Hepatocyte (in vitro differentiated cells): ENCODE measurements around the gene NAXD. TPM values are rescaled to one million over a fixed set of nuclear protein-coding genes. Genes with fewer than 3 reads are reported as not detected.

Source experiments
- DNase-seq: peaks from one replicate; pipeline ENCODE4 v3.0.0-alpha.2; 2016; ENCODE audit warnings: low spot score
- H2AFZ ChIP-seq: fragments of 200-600 bp; sonication (generic); 2 replicates; pipeline ENCODE4 v1.6.0; 2016; ENCODE audit warnings: antibody characterized with exemption, mild to moderate bottlenecking
- H3K27ac ChIP-seq: fragments of 200-600 bp; sonication (generic); 2 replicates; pipeline ENCODE4 v1.5.1; 2016; ENCODE audit warnings: mild to moderate bottlenecking
- H3K27me3 ChIP-seq: fragments of 200-600 bp; sonication (generic); 2 replicates; pipeline ENCODE4 v1.6.1; 2016
- H3K36me3 ChIP-seq: fragments of 200-600 bp; sonication (generic); replicated peaks from 2 replicates; pipeline ENCODE4 v1.5.1; 2016; ENCODE audit warnings: low read depth; ENCODE audit not compliant: insufficient read depth
- H3K4me1 ChIP-seq: fragments of 200-600 bp; sonication (generic); 2 replicates; pipeline ENCODE4 v1.5.1; 2016; ENCODE audit warnings: mild to moderate bottlenecking, moderate library complexity; ENCODE audit not compliant: insufficient read depth
- H3K4me2 ChIP-seq: fragments of 200-600 bp; sonication (generic); 2 replicates; pipeline ENCODE4 v1.6.0; 2016
- H3K4me3 ChIP-seq: fragments of 200-600 bp; sonication (generic); 2 replicates; pipeline ENCODE4 v1.5.1; 2016; ENCODE audit warnings: mild to moderate bottlenecking
- H3K79me2 ChIP-seq: fragments of 200-600 bp; sonication (generic); 2 replicates; pipeline ENCODE4 v1.6.0; 2017; ENCODE audit warnings: mild to moderate bottlenecking
- H3K9me2 ChIP-seq: fragments of 200-600 bp; sonication (generic); replicated peaks from 2 replicates; pipeline ENCODE4 v1.6.0; 2017; ENCODE audit warnings: mild to moderate bottlenecking; ENCODE audit not compliant: insufficient read depth
- H3K9me3 ChIP-seq: fragments of 200-600 bp; sonication (generic); 2 replicates; pipeline ENCODE4 v1.5.1; 2016; ENCODE audit warnings: low read depth, mild to moderate bottlenecking
- H4K20me1 ChIP-seq: fragments of 200-600 bp; sonication (generic); 2 replicates; pipeline ENCODE4 v1.6.0; 2016; ENCODE audit warnings: mild to moderate bottlenecking; ENCODE audit not compliant: insufficient read depth, poor library complexity, severe bottlenecking
- CTCF ChIP-seq: fragments of 200-600 bp; sonication (generic); IDR thresholded peaks from 2 replicates; pipeline ENCODE4 v1.5.1; 2016; ENCODE audit warnings: antibody characterized with exemption, mild to moderate bottlenecking; ENCODE audit not compliant: poor library complexity
- EZH2 ChIP-seq: fragments of 200-600 bp; sonication (generic); IDR thresholded peaks from 2 replicates; pipeline ENCODE4 v1.6.1; 2016; ENCODE audit warnings: antibody characterized with exemption, mild to moderate bottlenecking, borderline replicate concordance
- EZH2phosphoT487 ChIP-seq: fragments of 200-600 bp; sonication (generic); IDR thresholded peaks from one replicate; pipeline ENCODE4 v1.6.1; 2018; ENCODE audit warnings: antibody characterized with exemption, mild to moderate bottlenecking, low read depth, moderate library complexity; ENCODE audit not compliant: unreplicated experiment, severe bottlenecking
- WGBS: methylation state at CpG from one replicate; pipeline ENCODE4 v1.1.6; 2016; ENCODE audit warnings: low lambda C conversion rate; ENCODE audit errors: missing lambda C conversion rate; 5-methylcytosine and 5-hydroxymethylcytosine counted together
- polyA plus RNA-seq: library from polyadenylated mRNA; unstranded; fragments of >200 nt; fragmentation: Nextera tagmentation; extraction: Ambion mirVana; gene quantifications from 2 replicates; pipeline ENCODE4 v1.2.1, GENCODE V29; 2016
- total RNA-seq: library from RNA; depleted of rRNA; stranded (reverse); fragments of >200 nt; gene quantifications from 2 replicates; pipeline ENCODE4 v1.2.3, GENCODE V29; 2014

The NAXD gene
- total and polyA plus RNA-seq, 2 experiments from 2014 or later: 30.9 to 34.5 TPM

DNA sequence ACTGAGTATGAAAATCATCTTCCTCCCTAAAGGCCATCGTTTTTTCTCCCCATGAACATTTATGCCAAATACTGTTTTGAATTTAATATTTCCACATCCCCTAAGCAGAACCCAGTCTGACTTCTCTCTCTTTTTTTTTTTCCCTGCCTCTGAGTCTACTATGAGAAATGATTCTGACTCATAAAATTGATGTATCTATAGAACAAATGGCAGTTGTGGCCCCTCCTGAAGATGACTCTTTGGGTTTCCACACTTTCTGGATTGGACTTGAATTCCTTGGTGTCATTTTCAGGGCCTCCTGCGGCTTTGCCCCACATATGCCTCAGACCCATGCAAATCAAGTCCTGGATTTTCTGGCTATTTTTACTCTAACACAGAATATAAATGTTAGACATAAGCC, 22.7 kb upstream of the NAXD start:
- no peak for DNase-seq
- no peak overlapping the region for H3K27ac ChIP-seq
- H3K9me2 ChIP-seq: no peaks in the 10 kb centered on the region
- no peak overlapping the region for H2AFZ ChIP-seq
- no peaks in the 10 kb centered on the region for H4K20me1 ChIP-seq
- H3K4me3 ChIP-seq: no peak overlapping the region
- TF ChIP-seq CTCF (no peak), EZH2phosphoT487 (no peak), EZH2 (no peak)
- no peak overlapping the region for H3K4me2 ChIP-seq
- WGBS: 96% methylated on average over 2 of the region's 2 CpGs
- H3K79me2 ChIP-seq: no peaks in the 10 kb centered on the region
- H3K9me3 ChIP-seq: no peaks in the 10 kb centered on the region
- H3K27me3 ChIP-seq: no peaks in the 10 kb centered on the region
- no peaks in the 10 kb centered on the region for H3K36me3 ChIP-seq
- H3K4me1 ChIP-seq: no peaks in the 10 kb centered on the region

DNA sequence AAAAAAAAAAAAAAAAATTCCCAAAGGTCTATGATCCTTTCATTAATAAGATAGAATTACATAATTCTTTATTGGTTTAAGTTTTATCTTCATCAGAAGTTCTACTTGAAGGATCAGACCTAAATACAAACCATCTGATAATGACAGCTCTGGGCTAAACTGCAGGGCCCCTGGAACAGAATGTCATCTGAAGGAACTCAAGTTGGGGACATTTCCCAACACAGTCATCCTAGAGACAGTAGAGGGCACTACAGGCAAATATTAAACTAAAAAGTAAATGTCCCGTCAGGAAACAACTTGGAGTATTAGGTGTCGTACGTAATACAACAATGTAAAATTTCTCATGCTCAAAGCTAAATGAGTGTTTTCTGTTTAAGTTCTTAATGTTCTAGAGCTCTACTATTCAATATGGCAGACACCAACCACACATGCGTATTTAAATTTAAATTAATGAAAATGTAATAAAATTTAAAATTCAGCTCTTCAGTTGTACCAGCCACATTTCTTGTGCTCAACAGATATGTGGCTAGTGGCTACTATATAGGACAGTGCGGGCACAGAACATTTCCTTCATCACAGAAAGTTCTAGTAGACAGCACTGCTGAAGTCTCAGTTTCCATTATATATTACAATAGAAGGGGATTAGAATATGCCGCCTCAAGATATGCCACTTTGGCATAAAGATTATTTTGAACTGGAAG, 21.8 kb upstream of the NAXD start:
- Histone ChIP-seq H3K36me3 (no peaks in the 10 kb centered on the region), H3K4me2 (no peak overlapping the region), H4K20me1 (no peaks in the 10 kb centered on the region), H3K27ac (no peak overlapping the region), H3K9me3 (no peaks in the 10 kb centered on the region), H3K4me3 (no peak overlapping the region), H3K9me2 (no peaks in the 10 kb centered on the region), H3K27me3 (no peaks in the 10 kb centered on the region), H3K4me1 (no peaks in the 10 kb centered on the region), H3K79me2 (no peaks in the 10 kb centered on the region), H2AFZ (no peak overlapping the region)
- WGBS: 53% methylated on average over 6 of the region's 6 CpGs
- peak; percentile 77 for TF ChIP-seq CTCF
- no peak for TF ChIP-seq EZH2
- TF ChIP-seq EZH2phosphoT487: no peak
- DNase-seq: peak; percentile 70

- H4K20me1 ChIP-seq: no peaks in the 10 kb centered on the region
- TF ChIP-seq CTCF (no peak), EZH2phosphoT487 (no peak), EZH2 (no peak)
- H3K4me1 ChIP-seq: peaks cover 15% of the 10 kb centered on the region
- no peaks in the 10 kb centered on the region for H3K79me2 ChIP-seq
- H3K27ac ChIP-seq: no peak overlapping the region
- H3K27me3 ChIP-seq: no peaks in the 10 kb centered on the region
- no peaks in the 10 kb centered on the region for H3K9me2 ChIP-seq
- H3K36me3 ChIP-seq: no peaks in the 10 kb centered on the region
- H3K9me3 ChIP-seq: no peaks in the 10 kb centered on the region
- no peak overlapping the region for H3K4me3 ChIP-seq
- DNase-seq: no peak
- H3K4me2 ChIP-seq: no peak overlapping the region
- WGBS: 70% methylated on average over 16 of the region's 16 CpGs
- H2AFZ ChIP-seq: no peak overlapping the region
These were observed 18.2 kb upstream of the NAXD start for GRCh38 chr13:110597041-110597689.
